Spinal cord (tissue), 10 donors: ENCODE results near the gene POU2F3. TPM values are rescaled to one million over a fixed set of nuclear protein-coding genes. Genes with fewer than 3 reads are reported as not detected.

Source experiments
- DNase-seq, 6 donors: peaks; one replicate each; pipeline versions ENCODE4 v3.0.0 to v3.0.0-alpha.2; 2013 to 2015; ENCODE audit warnings: low spot score in 6 of 6, low read depth in 4 of 6
- H3K27ac ChIP-seq: one replicate; pipeline ENCODE4 v1.5.1; 2013; ENCODE audit warnings: low read depth, low read length, control low read depth
- H3K27me3 ChIP-seq: one replicate; pipeline ENCODE4 v1.6.1; 2013; ENCODE audit warnings: low read length; ENCODE audit not compliant: control insufficient read depth, insufficient read depth
- H3K36me3 ChIP-seq: one replicate; pipeline ENCODE4 v1.6.1; 2013; ENCODE audit warnings: low read length; ENCODE audit not compliant: control insufficient read depth, insufficient read depth
- H3K4me1 ChIP-seq: one replicate; pipeline ENCODE4 v1.6.1; 2013; ENCODE audit warnings: low read length; ENCODE audit not compliant: control insufficient read depth, insufficient read depth
- H3K4me3 ChIP-seq: one replicate; pipeline ENCODE4 v1.5.1; 2013; ENCODE audit warnings: low read depth, low read length, control low read depth
- H3K9me3 ChIP-seq: one replicate; pipeline ENCODE4 v1.6.1; 2013; ENCODE audit warnings: low read length; ENCODE audit not compliant: control insufficient read depth, insufficient read depth
- WGBS: methylation state at CpG from one replicate; pipeline ENCODE4 v1.1.5; 2013; ENCODE audit warnings: missing lambda C conversion rate; ENCODE audit not compliant: insufficient coverage; 5-methylcytosine and 5-hydroxymethylcytosine counted together
- polyA plus RNA-seq, 2 donors: library from polyadenylated mRNA; unstranded; fragments of 120-200 nt; gene quantifications; one replicate each; pipeline ENCODE4 v1.2.1, GENCODE V29; 2013; ENCODE audit not compliant: insufficient read length in 2 of 2
- total RNA-seq, 2 donors: library from RNA; depleted of rRNA in 1 of 2; stranded (reverse); fragments of 120-200 nt in 1 of 2; fragments of >200 nt in 1 of 2; gene quantifications; one replicate each; pipeline versions ENCODE4 v1.2.3 to v1.2.4, GENCODE V29; 2013 to 2014
- donor health status: healthy.

Gene POU2F3
- total and polyA plus RNA-seq, 4 donors = 0.38 TPM; not detected in 3

DNA sequence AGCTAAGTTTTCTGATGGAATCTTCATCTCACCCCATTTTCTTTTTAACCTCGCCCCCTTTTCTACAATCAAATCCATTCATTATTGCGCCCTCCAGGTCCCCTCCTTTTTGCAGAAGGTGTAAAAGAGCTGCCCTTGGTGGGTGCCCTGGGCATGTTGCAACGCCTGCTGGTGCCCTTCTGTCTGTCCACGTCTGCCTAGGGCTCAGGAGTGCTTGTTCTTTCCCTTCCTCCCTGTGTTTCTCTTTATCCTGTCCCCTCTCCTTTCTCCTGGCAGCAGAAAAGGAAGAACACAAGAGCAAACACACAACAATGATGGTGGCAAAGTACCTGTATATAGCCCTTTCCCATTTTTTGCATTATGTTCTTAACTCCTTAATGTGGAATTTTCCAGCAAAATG lies 79.0 kb downstream of the POU2F3 start:
- Histone ChIP-seq H3K27me3 (no peaks in the 10 kb centered on the region), H3K36me3 (no peaks in the 10 kb centered on the region), H3K9me3 (no peaks in the 10 kb centered on the region), H3K27ac (no peak overlapping the region), H3K4me3 (no peak overlapping the region), H3K4me1 (peaks cover 6% of the 10 kb centered on the region)
- 79% methylated on average over 4 of the region's 4 CpGs for WGBS
- no peak for DNase-seq

DNA sequence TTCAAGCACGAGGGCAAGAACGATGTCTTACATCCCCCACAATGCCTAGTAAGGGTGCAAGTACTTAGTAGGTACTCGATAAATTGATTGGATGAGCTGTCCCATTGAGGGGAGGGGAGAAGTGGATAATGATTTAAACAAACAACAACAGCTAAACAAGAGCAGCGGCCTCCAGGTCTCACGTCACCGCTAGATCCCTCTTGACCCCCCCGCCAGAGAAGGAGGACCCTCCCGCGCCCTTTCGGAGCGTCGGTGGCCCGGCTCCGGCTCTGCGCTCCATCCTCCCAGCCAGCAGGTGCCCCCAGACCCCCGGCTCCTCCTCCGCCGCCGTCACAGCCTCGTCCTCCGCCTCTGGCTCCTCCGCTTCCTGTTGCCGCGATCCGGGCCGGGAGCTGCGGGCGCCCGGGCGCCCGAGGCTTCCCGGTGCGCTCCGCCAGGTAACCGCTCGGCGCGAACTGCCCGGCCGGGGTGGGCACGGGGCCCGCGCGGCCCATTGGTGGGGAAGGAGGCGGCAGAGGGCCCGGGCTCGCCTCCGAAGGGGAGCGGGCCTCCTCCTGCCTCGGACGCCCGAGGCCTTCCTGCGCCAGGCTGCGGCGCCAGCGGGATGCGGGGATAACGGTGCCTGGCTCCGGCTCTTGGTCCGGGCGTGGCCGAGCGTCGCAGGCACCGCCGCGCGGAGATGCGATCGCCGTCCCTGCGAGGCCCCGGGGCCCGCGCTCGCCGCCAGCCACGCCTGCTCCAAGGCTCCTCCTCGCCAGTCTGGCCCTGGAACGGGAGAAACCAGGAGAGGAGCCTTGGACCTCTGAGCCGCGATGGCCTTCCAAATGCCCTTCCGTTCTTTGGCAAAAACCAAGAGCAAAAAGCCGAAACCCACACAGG lies 85.2 kb downstream of the POU2F3 start, which contains the start of gene TLCD5:
Gene TLCD5 (plus strand): TSS at position 368 of the 879 bp plus-strand sequence. CDS start 2,143 bp downstream, outside the sequence.
- H3K4me3 ChIP-seq = peak within 1 kb of the TSS; percentile 44
- H3K36me3 ChIP-seq = peaks cover 3% of the 10 kb centered on the region
- DNase-seq = peak in 4 of 6 donors; percentile 49 to 95 (median 74)
- H3K9me3 ChIP-seq = no peaks in the 10 kb centered on the region
- H3K4me1 ChIP-seq = no peaks in the 10 kb centered on the region
- H3K27me3 ChIP-seq = no peaks in the 10 kb centered on the region
- under 1% methylated on average over 79 of the region's 84 CpGs for WGBS
- H3K27ac ChIP-seq = peak within 1 kb of the TSS; percentile 58

DNA sequence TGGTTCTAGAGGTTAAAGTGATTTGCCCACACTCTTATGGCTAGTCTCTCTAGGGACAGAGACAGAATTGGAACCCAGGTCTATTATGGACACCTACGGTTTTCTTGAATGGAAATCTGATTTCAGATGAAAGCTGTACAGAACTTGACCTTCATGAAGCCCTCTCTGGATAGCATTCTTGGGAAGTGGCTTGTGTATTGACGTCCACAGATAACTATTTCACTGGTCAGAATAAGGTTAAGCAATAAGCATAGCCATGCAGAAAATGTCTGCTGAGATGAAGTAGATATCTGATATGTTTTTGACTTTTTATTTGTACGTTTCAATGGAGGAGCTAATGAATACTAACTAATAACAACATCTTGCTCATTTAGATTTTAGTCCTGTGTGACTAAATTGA lies 86.3 kb downstream of the POU2F3 start:
- no peak for DNase-seq
- H3K9me3 ChIP-seq = no peaks in the 10 kb centered on the region
- peak overlapping the region; percentile 26 for H3K27ac ChIP-seq
- no peaks in the 10 kb centered on the region for H3K4me1 ChIP-seq
- H3K27me3 ChIP-seq = no peaks in the 10 kb centered on the region
- peak overlapping the region; percentile 44 for H3K4me3 ChIP-seq
- WGBS = no CpG with 5 or more reads among the region's 3 CpGs
- peaks cover 5% of the 10 kb centered on the region for H3K36me3 ChIP-seq

DNA sequence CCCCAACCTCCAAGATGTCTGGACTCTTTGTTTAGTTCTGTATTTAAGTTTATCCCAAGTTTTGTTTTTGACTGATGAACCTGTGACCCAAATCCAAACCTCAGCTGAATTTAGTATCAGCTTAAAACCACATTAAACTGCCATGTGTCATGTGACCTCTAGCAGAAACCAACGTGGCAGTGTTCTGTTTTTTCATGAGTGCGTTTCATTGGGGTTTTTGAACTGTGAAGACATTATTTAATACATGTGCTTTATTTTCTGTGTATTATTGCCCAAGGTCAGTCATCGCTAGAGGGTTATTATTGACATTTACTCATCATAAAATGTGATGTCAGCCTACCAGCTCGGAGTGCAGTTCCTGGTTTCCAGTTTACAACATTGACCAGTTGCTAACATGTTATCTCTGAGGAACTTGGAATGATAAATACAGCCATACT lies 86.9 kb downstream of the POU2F3 start:
- no peak overlapping the region for H3K27ac ChIP-seq
- no peaks in the 10 kb centered on the region for H3K9me3 ChIP-seq
- peaks cover 5% of the 10 kb centered on the region for H3K36me3 ChIP-seq
- DNase-seq = no peak
- no CpG with 5 or more reads among the region's 4 CpGs for WGBS
- H3K4me3 ChIP-seq = no peak overlapping the region
- no peaks in the 10 kb centered on the region for H3K27me3 ChIP-seq
- no peaks in the 10 kb centered on the region for H3K4me1 ChIP-seq

DNA sequence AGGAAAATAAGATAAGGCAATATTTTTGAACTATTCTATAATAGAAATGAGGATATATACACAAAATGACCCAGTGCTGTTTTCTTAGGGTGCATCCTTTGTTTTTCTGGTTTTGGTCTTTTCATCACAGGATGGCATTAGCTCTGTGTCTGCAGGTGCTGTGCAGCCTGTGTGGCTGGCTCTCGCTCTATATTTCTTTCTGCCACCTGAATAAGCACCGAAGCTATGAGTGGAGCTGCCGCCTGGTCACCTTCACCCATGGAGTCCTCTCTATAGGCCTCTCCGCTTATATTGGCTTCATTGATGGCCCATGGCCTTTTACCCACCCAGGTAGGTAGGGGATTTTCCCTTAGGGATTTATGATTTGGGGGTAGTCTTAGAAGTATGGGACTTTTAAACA lies 87.4 kb downstream of the POU2F3 start:
- DNase-seq = no peak
- WGBS = no CpG with 5 or more reads among the region's 4 CpGs
- no peak overlapping the region for H3K4me3 ChIP-seq

DNA sequence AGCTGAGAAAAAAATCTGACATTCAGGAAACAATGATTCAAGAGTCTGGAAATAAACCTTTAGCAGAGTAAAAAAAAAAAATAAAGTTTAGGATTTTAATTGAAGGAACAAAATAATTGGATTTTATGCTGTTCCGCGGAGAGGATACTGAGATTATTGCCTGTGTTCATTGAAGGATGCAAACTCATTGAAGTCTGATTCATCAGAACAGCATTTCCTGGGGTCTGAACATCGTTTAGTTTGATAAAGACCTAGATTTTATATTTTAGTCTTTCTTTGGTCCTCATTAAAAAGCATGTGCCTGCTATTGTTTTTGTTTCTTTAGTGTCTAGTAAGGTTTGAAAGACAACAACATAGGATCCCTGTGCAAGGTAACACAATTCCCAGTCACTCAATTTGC lies 89.6 kb downstream of the POU2F3 start:
- H3K36me3 ChIP-seq = peaks cover 5% of the 10 kb centered on the region
- no peaks in the 10 kb centered on the region for H3K4me1 ChIP-seq
- no peaks in the 10 kb centered on the region for H3K27me3 ChIP-seq
- no peak overlapping the region for H3K27ac ChIP-seq
- DNase-seq = no peak
- WGBS = 100% methylated on average over 2 of the region's 3 CpGs
- no peak overlapping the region for H3K4me3 ChIP-seq
- H3K9me3 ChIP-seq = no peaks in the 10 kb centered on the region

More for the DNA sequence above, 87.4 kb downstream of the POU2F3 start:
- no peaks in the 10 kb centered on the region for H3K27me3 ChIP-seq
- peaks cover 5% of the 10 kb centered on the region for H3K36me3 ChIP-seq
- H3K9me3 ChIP-seq = no peaks in the 10 kb centered on the region
- no peaks in the 10 kb centered on the region for H3K4me1 ChIP-seq
- H3K27ac ChIP-seq = no peak overlapping the region

DNA sequence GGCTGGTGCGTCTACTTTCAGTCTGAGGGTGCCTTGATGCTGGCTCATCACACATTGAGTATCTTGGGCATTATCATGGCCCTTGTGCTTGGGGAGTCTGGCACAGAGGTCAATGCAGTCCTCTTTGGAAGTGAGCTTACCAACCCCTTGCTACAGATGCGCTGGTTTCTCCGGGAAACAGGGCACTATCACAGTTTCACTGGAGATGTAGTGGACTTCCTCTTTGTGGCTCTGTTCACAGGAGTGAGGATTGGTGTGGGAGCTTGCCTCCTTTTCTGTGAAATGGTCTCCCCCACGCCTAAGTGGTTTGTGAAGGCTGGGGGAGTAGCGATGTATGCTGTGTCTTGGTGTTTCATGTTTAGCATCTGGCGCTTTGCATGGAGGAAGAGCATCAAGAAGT lies 90.1 kb downstream of the POU2F3 start:
- no peaks in the 10 kb centered on the region for H3K4me1 ChIP-seq
- WGBS = 96% methylated on average over 6 of the region's 6 CpGs
- H3K36me3 ChIP-seq = peaks cover 5% of the 10 kb centered on the region
- no peaks in the 10 kb centered on the region for H3K9me3 ChIP-seq
- H3K4me3 ChIP-seq = no peak overlapping the region
- H3K27me3 ChIP-seq = no peaks in the 10 kb centered on the region
- H3K27ac ChIP-seq = no peak overlapping the region
- DNase-seq = no peak

DNA sequence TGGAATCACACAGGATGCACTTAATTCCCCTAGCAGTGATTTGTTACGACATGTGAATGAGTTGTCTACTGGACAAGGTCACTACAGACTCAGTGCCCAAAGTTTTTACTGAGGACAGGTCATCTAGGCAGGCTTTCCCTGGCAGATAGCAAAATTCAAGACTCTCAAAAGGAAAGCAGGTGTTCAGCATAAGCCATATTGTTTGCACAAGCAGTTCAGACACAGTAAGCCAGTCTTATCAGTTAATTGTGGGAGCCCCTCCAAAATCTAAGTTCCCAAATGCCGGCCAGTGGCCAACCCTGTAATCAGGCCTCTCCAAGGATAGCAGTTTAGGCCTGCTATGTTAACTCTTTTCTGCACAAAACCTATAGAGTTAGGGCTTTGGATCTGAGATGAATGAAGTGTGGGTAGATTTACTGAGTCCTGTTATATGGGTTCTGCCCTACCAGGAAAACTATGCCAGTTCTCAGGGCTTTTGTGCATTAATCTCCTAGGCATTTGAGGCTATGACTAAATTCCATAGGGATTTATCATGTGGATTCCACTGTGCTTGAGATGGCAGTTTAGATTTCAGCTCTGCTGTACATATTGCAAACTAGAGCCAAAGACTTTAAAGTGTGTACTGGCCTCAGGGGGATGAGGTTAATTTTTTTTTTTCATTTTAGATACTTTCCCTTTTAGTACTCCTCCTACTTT lies 91.5 kb downstream of the POU2F3 start:
- no peak for DNase-seq
- no peak overlapping the region for H3K4me3 ChIP-seq
- H3K27ac ChIP-seq = no peak overlapping the region
- WGBS = 90% methylated on average over 2 of the region's 2 CpGs
- no peaks in the 10 kb centered on the region for H3K27me3 ChIP-seq
- H3K36me3 ChIP-seq = peaks cover 5% of the 10 kb centered on the region
- no peaks in the 10 kb centered on the region for H3K4me1 ChIP-seq
- H3K9me3 ChIP-seq = no peaks in the 10 kb centered on the region

DNA sequence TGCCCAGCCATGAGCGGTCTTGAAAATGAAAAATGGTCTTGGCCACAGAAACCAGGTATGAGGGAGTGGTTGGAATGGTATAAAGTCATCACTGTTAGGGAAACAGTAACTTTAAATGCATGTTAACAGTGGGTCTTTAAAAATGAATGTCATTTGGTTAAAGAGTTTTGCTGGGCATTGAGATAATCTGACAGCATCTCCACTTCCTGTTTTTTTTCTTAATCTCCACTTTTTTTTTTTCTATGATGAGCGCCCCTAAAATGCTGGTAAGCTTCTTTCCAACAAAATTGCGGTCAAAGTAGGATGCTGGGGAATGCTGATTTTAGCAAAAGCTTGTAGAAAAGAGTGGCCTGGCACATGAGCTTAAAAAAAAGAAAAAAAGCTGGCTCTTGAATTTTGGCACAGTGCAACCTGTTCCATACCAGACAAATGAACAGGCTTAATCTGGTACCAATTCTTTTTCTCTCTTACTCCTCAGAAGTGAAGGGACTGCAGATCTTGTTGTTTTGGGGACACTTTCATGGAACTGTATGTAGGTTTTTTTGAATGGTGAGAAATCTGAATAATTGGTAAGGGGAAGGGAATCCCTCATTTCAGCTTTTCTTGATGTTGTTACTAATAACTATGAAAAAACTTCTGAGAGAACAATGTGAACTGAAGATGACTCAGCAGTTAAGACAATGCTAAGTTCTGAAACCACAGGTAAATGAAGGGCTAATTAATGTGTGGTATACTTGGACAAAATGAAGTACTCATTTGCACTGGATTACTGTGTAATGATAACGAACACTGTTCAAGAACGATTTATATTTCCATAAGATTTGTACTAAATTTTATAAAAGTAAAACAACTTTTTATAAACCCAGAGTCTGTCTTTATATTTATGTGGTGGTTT lies 93.1 kb downstream of the POU2F3 start:
- DNase-seq = peak in 1 of 6 donors; percentile 16
- H3K4me1 ChIP-seq = no peaks in the 10 kb centered on the region
- H3K27ac ChIP-seq = no peak overlapping the region
- no peaks in the 10 kb centered on the region for H3K27me3 ChIP-seq
- H3K4me3 ChIP-seq = no peak overlapping the region
- H3K36me3 ChIP-seq = peaks cover 5% of the 10 kb centered on the region
- WGBS = 76% methylated on average over 3 of the region's 5 CpGs
- H3K9me3 ChIP-seq = no peaks in the 10 kb centered on the region
